RKO (cell line): ENCODE measurements around the gene ZNF536.

Source experiments
- DNase-seq: peaks from one replicate; pipeline ENCODE4 v3.0.0-alpha.2; 2016; ENCODE audit warnings: low spot score

Gene ZNF536

DNA sequence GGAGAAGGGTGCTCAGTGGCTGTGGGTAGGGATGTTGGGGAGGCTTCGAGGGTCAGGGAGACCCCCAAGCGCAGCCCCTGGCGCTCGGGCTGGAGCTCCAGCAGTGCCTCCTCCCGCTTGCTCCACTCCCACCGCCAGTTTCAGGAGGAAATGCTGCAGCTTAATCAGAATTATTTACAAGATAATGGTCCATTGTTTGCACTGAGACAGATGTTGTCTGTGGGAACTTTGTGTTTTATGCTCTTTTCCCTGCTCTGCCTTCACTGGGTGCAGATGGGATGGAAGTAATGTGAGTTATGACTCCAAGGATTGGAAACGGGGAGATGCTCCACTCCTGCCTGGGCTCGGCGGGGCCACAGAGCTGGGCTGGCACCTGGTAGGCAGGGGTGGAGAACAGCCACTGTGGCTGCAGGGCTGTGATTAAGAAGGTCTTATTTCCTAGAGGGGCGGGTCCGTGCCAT, 192.4 kb downstream of the ZNF536 start:
- no peak for DNase-seq

DNA sequence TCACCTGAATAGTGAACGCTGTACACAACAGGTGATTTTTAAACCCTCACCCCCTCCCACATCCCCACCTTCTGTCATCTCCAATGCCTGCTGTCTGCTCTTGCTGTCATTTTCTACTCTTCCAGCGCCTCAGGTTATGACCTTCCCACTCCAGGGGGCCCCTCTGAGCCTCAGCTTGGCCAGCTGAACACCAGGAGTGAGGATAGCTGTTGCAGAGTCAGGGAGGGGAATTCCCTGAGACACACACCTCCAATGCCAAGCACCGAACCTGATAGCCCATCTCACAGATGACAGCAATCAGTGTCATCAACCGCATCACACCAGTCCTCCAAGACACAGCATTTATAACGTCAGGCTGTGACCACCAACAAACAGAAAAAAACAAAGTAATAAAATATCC, 193.5 kb downstream of the ZNF536 start:
- DNase-seq = no peak

DNA sequence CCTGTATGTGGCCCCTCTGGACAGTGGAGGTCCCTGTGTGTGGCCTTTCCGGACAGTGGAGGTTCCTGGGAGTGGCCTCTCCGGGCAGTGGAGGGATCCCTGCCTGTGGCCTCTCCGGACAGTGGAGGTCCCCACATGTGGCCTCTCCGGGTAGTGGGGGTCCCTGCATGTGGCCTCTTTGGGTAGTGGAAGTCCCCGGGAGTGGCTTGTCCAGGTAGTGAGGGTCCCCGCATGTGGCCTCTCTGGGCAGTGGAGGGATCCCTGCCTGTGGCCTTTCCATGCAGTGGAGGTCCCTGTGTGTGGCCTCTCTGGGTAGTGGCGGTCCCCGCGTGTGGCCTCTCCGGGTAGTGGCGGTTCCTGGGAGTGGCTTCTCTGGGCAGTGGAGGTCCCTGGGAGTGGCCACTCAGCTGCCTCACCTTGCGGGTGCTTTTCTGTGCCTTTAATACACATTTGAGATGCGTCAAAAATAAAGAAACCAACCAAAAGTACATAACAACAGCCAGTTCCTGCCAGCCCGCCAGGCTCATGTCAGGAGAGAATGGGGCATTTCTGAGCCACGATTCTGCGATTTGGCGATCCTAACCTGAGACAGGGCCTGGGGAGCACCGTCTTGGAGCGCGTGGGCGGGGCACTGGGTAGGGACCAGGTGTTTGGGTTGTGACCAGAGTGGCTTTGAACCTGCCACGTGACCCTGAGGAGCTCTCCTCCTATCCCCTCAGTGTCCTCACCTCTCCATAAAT, 194.7 kb downstream of the ZNF536 start:
- no peak for DNase-seq

DNA sequence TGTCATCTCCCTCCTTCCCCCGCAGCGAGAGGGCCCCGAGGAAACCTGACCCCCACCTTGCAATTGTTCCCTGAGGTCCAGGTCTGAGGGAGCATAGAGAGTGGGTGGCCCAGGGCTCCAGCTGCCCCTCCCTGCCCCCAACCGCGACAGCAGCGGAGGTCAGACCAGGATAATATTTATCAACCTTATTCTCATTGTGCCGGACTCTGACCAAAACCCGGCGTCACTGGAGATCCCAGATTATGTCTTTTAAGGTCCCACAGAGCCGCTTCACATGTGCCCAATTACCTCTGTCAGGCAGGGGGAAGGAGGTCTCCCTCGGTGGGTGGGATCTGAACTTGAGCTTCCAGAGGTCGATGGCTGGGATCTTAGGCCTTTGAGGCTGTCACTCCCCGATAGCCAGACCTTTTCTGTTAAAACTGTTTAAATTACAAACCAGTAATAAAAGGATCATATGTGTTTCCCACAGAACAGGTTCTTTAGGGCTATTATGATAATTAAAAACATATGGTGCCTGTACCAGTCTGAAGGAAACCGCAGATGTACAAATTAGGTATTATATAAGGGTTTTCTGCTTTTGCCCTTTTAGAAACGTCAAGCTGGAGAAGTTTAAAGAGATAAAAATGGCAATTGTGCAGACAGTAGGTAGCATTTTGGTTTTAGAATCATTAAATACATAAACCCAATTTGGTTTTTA, 195.5 kb downstream of the ZNF536 start:
- DNase-seq = no peak

DNA sequence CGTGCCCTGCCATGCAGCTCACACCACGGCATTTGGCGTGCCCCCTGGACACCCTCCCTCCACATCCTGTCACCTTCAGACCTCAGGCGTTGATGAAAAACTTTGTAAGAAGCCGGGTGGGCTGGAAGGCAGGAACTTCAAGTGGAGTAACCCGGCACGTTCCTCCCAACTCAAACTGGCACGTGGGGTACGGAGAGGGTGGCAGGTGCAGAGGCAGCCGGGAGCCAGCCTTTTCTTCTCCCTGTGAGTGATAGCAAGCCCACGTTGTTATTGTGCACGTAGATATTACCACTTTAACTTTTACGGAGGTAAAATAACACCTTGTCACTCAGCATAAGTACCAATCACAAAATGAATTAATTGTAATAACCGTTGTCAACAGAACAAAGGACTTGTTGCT, 198.0 kb downstream of the ZNF536 start:
- no peak for DNase-seq

DNA sequence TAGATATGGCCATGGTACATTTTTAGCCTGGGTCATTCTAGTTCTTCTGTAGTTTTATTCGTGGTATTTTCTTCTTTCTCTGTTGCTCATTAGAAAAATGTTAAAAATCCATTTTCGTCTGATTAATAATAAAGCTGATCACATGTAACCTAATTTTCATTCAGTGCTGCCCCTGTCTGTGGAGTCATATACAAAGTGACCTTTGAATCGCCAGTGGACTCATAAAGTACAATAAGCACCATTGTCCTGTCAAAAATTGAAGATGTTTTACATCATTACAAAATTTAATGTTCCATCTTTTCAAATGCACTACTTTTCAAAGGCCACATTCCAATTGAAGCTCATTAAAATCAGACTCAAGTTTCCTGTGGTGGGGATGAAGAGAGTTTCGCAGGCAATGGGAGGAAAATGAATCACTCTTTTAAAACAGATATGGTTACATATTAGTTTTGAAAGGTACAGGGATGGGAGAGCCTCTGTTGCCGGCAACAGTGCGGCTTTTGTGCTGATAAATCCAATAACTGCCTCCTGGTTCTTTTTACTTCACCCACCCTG, 205.4 kb downstream of the ZNF536 start:
- DNase-seq = no peak

DNA sequence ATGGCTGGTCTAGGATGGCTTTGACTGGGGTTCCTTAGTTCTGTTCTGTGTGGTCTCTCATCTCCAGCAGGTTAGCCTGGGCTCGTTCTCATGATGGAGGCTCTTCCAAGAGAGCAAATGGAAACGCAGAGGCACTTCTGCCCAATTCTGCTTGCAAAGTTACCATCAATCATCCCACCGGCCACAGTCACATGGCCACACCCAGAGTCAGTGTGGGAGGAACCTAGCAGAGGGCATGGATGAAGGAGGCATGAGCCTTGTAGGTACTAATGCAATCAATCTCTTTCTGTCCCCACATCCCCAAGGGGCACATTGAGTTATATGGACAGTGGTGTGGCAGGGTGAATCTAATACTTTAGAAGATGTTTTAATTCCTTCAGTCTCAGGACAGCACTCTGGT, 207.2 kb downstream of the ZNF536 start:
- DNase-seq = no peak

DNA sequence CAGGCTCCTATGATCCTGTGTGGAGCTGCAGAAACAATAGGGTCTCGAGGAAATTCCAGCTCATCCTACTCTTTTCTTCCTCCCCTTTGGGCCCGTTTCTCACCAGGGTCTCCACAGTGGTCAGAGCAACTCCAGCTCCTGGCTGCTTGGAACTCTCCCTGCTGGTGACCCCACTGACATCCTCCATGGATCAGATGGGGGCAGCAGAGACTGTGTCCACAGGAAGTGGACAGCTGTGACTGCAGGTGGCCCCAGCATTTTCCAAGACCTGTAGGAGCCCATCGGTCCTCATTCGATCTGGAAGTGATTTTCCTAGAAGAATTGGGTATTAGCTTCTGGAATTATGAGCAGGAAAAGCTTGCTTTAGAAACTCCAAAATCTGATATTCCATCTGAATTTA, 208.5 kb downstream of the ZNF536 start:
- DNase-seq = no peak

DNA sequence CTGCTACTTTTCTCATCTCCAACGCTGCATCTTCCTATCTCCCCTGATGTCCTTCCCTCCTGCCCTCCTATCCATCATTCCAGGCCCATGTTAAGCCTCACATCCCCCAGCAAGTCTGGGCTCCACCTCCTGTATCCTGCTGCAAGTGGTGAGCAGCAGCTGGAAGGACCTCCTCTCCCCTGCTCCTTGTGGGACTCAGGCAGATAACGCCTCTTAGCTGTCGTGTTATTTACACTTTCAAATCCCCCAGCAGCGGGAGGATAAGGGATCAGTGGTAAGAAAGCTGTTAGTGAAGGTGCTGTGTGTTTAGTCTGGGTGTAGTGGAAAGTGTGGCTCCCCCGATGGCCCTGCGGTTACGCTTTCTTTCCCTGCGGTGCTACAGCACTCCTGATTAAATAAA, 211.9 kb downstream of the ZNF536 start:
- DNase-seq = no peak

DNA sequence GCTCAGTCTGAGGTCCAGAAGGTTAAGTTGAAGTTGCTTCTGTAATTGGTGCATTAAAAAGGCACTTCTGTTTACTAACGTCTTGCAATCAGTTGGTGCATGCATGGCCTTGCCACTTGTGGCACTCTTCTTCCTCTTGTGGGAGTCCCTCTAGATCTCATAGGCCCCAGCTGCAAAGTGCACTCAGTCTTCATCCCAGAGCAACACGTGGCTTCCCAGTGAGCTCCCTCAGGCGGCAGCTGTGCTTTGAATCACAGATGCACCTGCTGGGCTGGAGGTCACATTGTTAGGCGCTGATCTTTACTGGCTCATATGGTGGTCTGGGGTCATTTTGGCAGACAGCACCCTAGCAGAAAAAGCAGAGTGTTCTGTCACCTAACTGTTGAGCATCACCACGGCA, 215.7 kb downstream of the ZNF536 start:
- DNase-seq = no peak

DNA sequence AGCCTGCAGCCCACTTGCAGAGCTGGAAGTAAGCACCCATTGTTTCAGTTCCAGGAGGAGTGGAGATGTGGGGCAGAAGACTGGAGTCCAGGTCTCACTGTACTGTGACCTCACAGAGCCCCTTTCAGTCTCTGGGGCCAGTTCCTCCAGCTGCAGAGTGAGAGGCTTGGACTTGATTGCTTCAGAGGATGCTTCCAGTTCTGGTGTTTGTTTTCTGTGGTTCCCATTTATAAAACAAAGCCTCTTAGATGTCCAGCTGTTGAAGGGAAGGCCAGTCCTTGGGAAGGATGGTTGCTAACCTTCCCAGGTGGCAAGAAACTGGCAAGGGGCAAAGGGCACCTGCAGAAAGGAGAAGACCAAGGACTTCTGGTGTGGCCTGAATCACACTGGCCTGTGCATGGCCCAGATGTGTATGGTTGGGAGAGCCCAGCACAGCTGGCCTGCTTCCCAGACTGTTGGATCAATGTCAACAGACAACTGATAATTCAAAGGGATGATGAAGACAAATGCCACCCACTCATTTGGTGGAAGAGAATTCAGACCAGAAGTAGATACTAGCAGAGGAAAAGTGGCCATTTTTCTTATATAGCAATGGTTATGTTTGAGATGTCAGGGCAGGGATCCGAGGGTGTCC, 218.5 kb downstream of the ZNF536 start:
- DNase-seq = no peak

DNA sequence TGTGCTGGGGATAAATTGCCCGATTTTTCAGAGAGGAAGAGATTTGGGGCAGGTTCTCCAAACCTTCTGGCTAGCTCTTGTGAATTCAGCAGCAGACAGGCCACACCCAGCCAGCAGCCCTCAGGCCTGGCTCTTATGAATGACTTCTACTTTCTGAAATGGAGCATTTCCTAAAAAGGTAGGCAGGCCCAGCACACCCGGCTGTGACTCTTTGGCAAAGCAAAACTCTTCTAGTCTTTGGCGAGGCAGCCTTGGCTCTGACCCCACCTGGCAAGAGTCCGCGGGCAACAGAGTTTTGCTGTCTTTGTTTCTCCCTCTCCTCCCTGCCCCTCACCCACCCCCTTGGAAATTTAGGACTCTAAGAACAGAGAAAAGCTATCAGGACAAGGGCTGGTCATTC, 221.2 kb downstream of the ZNF536 start:
- no peak for DNase-seq

DNA sequence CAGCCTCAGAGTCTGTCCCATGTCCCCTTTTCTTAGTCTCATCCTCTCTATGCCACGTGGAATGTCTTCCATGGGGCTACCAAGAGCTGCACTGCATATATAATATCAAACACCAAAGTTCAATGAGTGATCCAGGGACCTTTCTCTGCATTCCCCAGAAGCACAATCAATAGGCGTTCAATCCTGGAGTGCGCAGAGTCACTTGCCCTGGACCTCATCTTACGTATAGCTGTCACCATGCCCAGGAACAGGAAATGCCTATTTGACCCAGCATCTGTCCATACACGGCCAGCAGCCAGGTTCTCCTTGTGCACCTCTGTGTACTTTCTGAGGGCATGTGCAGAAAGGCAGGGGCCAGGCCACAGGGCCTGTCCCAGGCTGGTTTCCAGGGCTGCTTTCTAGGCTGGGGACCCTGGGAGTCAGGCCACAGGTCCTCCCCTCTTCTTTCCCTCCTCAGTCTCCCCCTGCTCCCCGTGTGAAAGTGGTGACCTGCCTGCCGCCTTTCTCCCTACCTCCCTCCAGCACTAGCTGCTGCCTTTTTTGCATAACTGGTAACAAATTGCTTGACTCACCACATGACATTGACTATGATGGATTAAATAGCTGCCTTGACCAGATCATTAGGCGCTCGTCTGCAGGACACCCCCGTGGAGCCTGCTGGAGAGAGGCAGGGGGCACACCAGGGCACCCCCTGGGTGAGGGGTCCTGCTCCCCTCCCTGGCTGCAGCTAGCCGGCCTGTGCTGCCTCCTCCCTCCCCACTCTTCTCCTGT, 222.0 kb downstream of the ZNF536 start:
- DNase-seq = no peak

DNA sequence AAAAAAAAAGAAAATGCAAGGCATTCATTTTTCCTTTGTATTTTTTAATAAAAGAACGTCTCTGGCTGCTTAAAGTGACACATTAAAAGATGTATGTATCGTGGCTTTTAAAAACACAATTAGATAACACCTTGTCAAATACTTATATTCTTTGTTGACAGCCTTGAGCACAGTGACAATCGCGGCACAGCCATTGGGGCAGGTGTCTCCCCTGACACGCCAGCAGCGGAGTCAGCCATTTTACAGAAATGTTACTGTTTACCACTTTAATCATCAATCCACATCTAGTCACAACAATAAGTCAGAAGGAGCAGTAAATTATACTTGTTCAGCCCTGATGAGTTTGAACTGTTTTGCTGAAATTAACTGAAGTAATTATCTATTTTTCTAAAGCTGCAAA, 224.1 kb downstream of the ZNF536 start:
- DNase-seq = no peak

DNA sequence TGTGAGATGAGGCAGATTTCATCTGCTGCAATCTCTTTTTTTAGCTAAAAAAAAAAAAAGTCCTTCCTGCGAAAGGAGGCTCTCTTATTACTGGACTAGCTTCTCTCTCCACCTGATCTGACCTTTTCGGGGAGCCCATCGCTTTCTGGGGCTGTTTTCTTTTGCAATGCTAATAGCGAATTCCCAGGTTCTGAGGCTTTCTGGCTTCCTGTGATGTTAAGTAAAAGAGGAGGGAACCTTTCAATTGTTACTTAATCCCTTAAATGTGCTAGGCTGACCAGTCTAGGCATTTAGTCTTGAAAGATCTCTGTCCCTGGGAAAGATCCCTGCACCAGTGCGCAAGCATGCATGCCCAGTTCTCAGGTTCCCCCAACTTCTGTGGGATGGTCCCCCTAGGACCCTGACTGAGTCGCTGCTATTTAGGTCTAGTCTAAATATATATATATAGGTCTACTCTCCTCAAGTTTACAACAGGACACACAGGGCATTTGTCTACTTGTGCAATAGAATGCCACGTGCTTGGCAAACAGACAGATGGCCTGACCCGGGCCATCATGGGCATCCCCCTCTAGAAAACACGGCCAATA, 224.7 kb downstream of the ZNF536 start:
- no peak for DNase-seq

DNA sequence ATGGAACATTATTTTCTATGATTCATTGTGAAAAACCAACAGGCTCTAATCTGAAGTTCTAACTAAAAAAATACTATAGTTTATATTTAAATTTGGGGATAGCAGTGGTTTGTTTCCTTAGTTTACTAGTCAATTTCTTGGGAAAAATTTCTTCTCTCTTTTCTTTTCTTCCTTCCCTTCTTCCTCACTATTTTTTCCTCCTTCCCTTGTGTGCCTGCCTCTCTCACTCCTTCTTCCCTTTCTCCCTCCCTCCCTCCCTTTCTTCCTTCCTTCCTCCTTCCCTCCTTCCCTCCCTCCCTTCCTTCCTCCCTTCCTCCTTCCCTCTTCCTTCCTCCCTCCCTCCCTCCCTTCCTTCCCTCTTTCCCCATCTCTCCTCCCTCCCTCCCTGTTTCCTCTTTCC, 226.5 kb downstream of the ZNF536 start:
- DNase-seq = no peak

DNA sequence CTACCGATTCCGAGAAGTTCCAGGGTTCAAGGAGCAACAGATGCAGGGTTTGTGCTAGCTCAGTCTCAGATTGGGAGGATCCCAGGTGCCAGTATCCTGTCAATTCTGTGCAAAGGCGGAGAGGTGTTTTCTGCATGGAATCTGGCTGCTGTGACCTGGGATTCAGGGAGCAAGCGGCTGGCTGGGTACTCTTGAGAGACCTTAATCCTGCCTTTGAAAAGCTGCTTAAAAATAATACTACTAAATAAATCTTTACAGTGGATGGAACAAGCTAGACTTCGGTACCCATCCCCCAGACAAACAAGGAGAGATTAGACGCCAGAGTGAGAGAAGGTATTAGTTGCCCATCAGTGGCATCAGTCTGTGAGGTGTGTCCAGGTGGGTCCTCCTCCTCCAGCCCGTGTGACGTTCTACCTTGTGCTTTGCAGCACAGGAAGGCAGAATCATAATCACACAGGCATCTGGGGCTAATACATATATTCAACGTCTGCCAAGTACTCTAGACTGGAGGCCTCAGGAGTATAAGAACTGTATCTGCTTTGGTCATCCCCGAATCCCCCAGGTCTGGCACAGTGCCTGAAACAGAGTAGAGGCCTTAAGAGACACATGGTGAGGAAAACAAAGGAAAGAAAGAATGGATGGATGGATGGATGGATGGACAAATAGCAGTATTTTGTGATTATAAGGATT, 230.6 kb downstream of the ZNF536 start:
- no peak for DNase-seq

DNA sequence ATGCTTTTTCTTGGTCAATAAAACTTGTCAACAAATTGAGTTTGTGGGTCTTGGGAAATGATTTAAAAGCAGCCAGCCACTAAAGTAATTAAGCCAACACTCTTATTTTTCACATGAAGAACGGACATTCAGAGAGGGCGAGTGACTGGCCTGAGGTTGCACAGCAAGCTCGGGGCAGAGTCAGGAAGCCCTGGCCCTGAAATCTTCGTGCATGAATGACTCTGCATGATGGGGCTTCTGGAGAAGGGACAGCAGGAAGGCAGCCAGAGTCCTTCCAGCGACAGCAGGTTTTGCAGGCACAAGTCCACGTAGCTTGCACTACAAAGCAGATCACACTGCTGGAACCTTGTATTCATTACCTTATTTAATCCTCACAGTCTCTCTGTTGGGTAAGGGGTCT, 232.5 kb downstream of the ZNF536 start:
- DNase-seq = no peak

DNA sequence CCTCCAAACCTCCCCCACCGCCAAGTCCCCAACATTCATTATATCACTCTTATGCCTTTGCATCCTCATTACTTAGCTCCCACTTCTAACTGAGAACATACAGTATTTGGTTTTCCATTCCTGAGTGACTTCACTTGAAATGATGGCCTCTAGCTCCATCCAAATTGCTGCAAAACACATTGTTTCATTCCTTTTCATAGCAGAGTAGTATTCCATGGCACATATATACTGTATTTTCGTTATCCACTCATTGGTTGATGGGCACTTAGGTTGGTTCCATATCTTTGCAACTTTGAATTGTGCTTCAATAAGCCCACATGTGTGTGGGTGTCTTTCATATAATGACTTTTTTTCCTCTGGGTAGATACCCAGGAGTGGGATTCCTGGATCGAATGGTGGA, 233.1 kb downstream of the ZNF536 start:
- DNase-seq = no peak

DNA sequence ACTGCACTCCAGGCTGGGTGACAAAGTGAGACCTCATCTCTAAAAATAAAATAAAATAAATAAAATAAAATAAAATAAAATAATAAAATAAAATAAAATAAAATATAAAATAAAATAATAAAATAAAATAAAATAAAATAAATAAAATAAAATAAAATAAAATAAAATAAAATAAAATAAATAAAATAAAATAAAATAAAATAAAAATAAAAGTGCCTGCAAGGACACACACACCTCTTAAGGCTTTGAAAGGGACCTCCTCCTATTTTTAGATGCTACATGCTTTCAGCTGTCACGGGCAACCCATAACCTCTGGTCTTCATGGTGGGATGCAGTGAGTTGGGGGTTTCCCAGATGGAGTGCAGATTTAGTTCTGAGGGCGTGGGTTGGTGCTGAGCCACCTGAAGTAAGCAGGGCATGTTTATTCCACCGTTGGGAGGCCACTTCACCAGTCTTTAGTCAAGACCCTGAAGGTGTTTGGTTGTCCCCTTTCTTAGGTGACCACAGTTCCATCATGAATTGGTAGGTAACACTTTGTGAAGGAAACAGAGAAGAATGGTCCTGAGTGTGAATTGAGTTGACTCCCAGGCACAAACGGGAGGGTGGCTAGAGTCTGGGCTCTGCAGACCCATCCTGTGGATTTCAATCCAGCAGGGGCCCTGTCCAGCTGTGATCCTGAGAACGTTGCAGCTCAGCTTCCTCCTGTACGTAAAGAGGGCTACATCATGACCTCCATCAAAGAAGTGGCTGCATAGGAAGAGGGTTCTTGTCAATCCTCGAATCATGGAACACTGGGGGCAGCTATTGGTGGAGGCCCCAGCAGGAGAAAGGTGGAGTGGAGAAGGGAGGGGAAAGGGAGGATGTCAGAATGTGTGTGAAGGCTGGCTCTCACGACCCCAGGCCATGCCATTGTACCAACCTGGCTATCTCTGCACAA, 234.2 kb downstream of the ZNF536 start:
- DNase-seq = no peak
